Measurements from ENCODE around the gene MYOZ2.
A peak's percentile ranks its signal among the peaks of the same experiment; 100 is the strongest.

The MYOZ2 gene

GRCh38 chr4:119099227-119099810 is 36.3 kb upstream of the MYOZ2 start:
- H3K4me3 ChIP-seq (ENCODE audit: low read depth, low read length): no peak overlapping the region
- TF ChIP-seq POLR2A (IDR thresholded peaks at IDR 0.05; ENCODE audit: extremely low read depth, insufficient read length): no peak
- no peak for TF ChIP-seq MYC (IDR thresholded peaks at IDR 0.05; ENCODE audit: low read depth, low read length)
- no peak for TF ChIP-seq CTCF (IDR thresholded peaks at IDR 0.05; ENCODE audit: low read depth, low read length)
- no peak for DNase-seq (ENCODE audit: low read depth)

DNA sequence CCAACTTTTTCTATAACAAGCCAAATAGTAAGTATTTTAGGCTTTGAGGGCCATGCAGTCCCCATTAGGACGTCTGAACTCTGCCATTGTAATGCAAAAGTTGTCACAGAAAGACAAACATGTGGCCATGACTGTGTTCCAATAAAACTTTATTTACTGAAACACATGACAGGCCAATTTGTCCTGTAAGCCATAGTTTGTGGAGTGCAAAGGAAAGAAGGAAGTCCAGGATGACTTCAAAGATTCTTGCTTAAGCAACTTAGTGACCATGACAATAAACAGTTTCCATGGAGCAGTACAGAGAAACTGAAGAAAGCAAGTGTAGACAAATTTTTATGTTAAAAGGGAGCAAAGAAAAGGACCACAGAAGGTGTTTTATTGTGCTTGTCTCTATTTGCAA is 35.0 kb upstream of the MYOZ2 start:
- peak; percentile 34 for DNase-seq (ENCODE audit: low read depth)
- no peak for TF ChIP-seq POLR2A (IDR thresholded peaks at IDR 0.05; ENCODE audit: extremely low read depth, insufficient read length)
- no peak for TF ChIP-seq CTCF (IDR thresholded peaks at IDR 0.05; ENCODE audit: low read depth, low read length)
- TF ChIP-seq MAX (IDR thresholded peaks at IDR 0.05; ENCODE audit: low read depth, low read length): no peak
- TF ChIP-seq MYC (IDR thresholded peaks at IDR 0.05; ENCODE audit: low read depth, low read length): no peak
- H3K4me3 ChIP-seq (ENCODE audit: low read depth, low read length): no peak overlapping the region

GRCh38 chr4:119103263-119103662 is 32.4 kb upstream of the MYOZ2 start:
- no peak overlapping the region for H3K4me3 ChIP-seq (ENCODE audit: low read depth, low read length)
- peak; percentile 78 for DNase-seq (ENCODE audit: low read depth)
- TF ChIP-seq POLR2A (IDR thresholded peaks at IDR 0.05; ENCODE audit: extremely low read depth, insufficient read length) (no peak), MYC (IDR thresholded peaks at IDR 0.05; ENCODE audit: low read depth, low read length) (no peak), CTCF (IDR thresholded peaks at IDR 0.05; ENCODE audit: low read depth, low read length) (no peak), MAX (IDR thresholded peaks at IDR 0.05; ENCODE audit: low read depth, low read length) (no peak)

GRCh38 chr4:119104644-119105273 is 30.9 kb upstream of the MYOZ2 start:
- DNase-seq (ENCODE audit: low read depth): no peak
- H3K4me3 ChIP-seq (ENCODE audit: low read depth, low read length): no peak overlapping the region
- TF ChIP-seq MAX (IDR thresholded peaks at IDR 0.05; ENCODE audit: low read depth, low read length): no peak
- no peak for TF ChIP-seq POLR2A (IDR thresholded peaks at IDR 0.05; ENCODE audit: extremely low read depth, insufficient read length)
- TF ChIP-seq MYC (IDR thresholded peaks at IDR 0.05; ENCODE audit: low read depth, low read length): no peak
- no peak for TF ChIP-seq CTCF (IDR thresholded peaks at IDR 0.05; ENCODE audit: low read depth, low read length)

DNA sequence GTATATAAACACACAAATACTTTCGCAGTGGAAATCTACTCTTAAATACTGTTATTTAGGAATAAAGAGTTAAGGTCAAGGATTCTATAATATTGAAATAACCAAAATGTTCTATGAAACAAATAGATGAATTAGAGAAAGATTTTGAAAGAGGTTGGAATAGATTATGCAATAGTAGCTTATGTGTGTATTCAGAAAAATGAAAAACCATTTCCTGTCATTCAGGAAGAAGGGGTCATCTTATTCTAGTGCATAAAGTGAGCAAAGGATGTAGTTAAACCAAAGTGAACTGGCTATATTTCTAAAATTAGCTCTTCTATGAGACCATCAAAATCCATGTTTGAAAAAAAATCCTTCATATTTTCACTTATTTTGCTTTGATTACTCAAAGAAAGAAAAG is 30.0 kb upstream of the MYOZ2 start:
- peak; percentile 43 for DNase-seq (ENCODE audit: low read depth)
- TF ChIP-seq POLR2A (IDR thresholded peaks at IDR 0.05; ENCODE audit: extremely low read depth, insufficient read length) (no peak), MAX (IDR thresholded peaks at IDR 0.05; ENCODE audit: low read depth, low read length) (no peak), CTCF (IDR thresholded peaks at IDR 0.05; ENCODE audit: low read depth, low read length) (no peak), MYC (IDR thresholded peaks at IDR 0.05; ENCODE audit: low read depth, low read length) (no peak)
- no peak overlapping the region for H3K4me3 ChIP-seq (ENCODE audit: low read depth, low read length)
